ENCODE measurements around the gene EXOC3L4.
"Not testable (repeated sequence)": the region's sequence is repeated elsewhere in the genome, so short reads cannot be mapped to it uniquely, and the experiment has no call there.

Gene EXOC3L4

DNA sequence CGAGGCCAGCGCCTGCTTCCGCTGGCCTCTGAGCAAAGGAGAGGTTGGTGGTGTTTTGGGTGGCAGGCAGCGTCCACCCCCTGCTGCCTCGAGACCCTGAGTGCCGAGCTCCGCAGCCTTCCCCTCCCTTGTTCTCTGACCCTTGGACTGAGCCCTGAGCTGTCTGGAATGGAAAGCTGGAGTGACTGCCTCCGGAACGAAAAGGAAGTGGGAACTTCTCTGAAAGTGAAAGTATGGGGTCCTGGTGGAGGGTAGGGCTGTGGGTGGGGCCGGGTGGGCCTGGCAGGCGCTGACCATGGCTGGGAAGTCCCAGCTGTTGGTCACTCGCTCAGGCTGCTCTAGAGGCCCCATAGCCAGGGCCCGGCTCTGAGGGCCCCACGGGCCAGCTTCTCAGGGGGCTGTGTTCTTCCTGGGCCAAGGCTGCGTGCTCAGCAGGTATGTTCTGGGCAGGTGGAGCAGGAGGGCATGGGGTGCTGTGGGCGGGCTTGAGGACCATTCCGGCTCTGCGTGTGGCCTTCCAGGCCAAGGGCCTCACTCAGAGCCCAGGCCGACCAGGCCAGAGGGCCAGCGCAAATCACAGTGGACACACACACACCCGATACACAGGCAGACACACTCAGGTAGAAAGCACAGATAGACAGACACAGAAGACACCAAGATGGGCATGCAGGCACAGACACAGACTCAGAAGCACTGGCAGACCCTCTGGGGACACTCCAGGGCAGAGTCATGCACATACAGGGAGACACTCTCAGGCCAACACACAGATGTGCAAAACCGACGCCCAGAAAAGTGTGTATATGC, at the start of gene EXOC3L4:
EXOC3L4 (plus strand) TSS at position 320 of the 804 bp plus-strand sequence. CDS start 5,495 bp downstream, outside the sequence.
- DNase-seq (ENCODE audit: low spot score), result no peak

DNA sequence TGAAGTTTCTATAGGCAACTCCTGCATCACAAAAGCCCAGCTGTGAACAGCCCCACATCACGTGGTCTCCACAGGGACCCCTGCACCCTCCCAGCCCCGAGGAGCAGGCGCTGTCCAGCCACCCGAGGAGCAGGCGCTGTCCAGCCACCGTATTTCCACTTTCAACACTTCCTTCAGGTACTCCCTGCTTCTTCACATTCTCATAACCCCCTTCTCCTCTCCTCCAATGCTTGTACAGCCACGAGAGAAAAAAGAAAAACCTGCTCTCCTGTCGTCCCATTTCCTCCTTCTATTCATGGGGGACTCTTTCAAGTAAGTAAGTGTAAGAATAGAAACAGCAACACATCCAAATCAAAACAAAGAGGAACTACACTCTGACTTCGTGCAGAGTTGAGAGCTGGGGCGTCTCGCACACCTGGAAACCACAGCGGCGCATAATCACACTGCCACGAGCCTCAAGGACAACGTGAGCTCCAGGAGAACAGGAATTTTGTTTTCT, 49.1 kb upstream of the EXOC3L4 start:
- no peak for DNase-seq (ENCODE audit: low spot score)

DNA sequence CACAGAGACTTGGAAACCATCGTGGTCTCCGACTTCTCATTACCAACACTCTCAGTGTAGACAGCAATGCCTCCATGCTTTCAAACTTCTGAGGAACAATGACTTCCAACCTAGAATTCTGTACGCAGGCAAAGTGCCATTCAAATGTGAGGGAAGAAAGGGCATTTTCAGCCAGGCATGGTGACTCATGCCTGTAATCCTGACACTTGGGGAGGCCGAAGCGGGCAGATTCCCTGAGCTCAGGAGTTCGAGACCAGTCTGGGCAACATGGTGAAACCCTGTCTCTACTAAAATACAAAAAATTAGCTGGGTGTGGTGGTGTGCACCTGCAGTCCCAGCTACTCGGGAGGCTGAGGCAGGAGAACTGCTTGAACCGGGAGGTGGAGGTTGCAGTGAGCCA, 47.1 kb upstream of the EXOC3L4 start:
- not testable (repeated sequence) for DNase-seq (ENCODE audit: low spot score)

DNA sequence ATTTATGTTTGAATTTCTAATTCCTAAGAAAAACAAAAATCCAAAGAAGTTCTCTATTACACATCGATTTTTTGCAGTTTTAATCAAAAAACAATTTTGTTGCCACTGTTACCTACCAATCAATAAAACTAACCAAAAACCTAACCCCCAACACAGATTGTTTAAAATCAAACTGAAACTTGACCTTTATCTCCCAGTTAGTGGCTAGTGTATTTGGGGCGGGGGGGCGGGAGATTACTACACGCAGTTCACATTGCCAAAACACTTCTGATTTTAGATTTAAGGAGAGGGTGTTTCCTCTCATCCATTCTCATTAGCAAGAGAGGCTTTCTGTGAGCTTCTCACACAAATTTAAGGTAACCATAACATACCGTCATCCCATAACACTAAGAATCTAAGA, 43.6 kb upstream of the EXOC3L4 start:
- DNase-seq (ENCODE audit: low spot score), result no peak

DNA sequence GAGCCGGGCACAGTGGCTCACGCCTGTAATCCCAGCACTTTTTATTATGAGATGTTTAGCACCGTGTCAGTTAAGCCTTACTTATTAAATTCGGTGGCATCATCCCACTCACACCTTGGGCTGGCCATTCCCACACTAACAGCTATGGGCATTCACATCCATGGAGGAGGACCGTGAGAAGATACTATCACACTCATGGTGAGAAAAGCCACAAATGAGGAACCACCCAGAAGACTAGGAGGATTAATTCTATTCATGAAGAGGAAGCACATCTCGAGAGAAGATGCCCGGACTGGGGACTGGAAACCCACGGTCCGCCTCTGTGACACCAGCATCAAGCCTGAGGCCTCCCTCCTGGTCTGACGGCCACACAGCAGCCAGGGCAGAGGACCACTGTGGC, 42.1 kb upstream of the EXOC3L4 start:
- DNase-seq (ENCODE audit: low spot score), result no peak

DNA sequence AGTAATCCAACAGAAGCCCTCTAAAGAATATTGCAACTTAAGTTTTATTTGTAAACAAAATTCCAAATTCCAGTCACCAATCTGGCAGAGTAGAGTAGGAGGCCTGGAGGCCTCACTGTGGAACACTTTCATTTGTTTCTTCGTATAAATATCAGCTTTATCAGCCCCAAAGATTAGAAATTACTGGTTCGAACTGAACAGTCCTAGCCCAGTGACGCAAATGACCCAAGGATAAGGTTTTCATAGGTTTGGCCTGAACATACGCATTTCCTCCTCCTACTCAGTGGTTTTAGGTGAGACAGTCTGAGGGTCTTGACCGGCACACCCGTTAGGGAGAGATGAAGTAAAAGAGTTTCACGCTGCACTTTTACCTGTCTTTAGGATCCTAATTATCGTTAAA, 38.8 kb upstream of the EXOC3L4 start:
- no peak for DNase-seq (ENCODE audit: low spot score)

DNA sequence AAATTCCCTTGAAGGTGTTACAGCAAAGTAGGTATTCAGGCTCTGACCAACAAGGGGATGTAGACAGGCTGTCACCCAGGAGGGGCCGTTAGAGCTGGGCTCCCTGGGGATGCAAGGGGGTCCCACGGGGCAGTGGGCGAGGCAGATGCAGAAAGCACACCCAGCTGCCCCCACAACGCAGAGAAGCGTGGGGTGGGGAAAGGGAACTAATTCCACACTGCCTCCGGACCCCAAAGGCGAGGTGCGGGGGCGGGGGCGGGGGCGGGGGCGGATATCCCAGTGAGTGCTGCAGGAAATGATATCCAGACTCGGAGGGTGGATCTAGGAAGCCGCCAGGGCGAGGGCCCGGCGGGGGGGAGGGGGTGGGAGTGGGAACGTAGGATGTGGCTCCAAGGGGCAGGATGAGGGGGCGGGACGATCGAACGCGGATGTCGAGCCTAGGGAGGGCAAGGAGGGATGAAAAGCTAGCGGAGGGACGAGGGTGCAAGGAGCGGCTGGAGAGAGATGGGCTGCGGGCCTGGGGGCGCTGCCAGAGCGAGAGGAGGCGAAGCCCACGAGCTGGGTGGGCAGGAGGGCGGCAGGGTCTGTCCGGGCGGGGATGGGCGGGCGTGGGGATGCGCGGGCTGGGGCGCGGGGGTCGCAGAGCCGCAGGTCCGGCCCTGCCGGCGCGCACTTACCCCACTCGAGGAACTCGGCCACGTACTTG, 38.0 kb upstream of the EXOC3L4 start:
- peak; percentile 33 for DNase-seq (ENCODE audit: low spot score)

DNA sequence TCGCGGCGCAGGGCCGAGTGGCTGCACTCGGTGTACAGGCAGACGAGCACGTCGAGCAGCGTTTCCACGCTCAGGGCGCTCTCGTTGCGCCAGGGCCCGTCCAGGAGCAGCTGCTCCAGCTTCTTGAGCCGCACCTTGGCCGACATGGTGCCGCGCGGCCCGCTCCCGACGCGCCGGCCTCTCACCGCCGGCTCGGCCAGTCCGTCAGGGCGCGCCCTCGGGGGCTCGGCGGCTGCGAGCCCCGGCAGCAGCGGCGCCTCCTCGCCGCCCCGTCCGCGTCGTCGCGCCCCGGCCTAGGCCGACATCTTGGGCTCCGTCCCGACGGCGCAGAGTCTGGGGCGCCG, 37.5 kb upstream of the EXOC3L4 start:
- no peak for DNase-seq (ENCODE audit: low spot score)

DNA sequence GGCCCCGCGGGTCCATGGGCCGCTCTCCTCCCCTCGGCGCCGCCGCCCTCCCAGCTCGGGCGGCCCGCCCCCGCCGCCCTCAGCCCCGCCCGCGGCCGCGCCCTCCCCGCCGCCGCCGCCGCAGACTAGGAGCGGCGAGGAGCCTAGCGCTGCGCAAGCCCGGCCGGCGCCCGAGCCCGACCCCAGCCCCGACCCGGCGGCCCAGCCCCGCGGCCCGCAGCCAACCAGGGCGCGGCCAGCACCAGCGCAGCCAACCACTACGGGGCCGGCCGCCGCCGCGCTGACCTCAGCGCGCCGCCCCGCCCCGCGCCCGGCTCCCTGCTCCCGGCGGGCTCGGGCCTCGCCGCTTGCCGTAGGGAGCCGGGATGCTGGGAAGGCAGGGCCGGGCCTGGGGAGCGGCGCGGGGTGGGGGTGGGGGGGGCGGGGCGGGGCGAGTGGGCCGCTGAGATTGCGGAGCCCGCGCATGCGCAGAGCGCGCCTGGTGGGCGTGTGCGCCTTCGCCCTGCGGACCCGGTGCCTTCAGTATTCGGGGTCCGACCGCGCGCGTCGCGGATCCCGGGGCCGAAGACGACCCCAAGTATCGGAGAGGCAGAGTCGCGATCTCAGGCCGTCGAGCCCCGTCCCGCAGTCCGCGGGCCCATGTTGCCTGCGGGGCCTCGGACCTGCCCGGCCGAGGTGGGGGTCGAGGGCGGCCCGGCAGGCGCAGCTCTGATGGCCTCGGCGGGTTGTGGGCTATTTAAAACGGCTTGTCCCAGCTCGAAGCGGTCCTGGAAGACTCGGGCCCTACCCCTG, 37.0 kb upstream of the EXOC3L4 start, which contains the start of gene CDC42BPB:
CDC42BPB (minus strand) TSS at position 178 of the 792 bp plus-strand sequence. CDS start 376 bp downstream, outside the sequence.
- DNase-seq (ENCODE audit: low spot score), result peak; percentile 81

DNA sequence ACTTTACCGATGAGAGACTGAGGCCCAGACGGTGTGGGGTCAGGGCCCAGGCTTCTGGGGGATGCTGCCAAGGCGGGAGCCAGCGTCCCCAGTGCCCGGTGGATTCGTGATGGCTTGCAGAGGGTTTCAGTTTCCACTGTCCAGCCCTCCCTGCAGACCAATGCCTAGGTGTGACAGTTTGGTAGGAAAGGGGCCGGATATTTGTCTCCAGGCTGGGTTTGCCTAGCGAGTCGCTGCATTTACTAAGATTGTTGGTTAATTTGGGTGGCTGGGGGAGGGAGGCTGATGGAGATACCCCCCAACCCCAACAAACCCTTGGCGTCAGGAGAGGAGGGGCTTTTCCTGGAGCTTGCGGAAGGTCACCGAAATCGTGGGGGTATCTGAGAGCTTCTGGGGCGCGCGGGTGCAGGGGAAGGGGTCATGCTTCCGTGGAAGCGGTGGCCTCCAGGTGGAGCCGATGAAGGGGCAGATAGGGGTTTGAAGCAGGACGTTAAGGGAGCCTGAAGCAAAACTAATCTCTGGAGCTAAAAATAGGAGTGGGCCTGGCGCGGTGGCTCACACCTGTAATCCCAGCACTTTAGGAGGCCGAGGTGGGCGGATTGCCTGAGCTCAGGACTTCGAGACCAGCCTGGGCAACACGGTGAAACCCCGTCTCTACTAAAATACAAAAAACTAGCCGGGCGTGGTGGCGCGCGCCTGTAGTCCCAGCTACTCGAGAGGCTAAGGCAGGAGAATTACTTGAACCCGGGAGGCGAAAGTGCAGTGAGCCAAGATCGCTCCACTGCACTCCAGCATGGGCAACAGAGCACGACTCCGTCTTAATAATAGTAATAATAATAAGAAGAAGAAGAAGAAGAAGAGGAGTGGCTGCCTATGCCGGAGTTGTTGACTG, 36.1 kb upstream of the EXOC3L4 start:
- DNase-seq (ENCODE audit: low spot score), result peak; percentile 25

DNA sequence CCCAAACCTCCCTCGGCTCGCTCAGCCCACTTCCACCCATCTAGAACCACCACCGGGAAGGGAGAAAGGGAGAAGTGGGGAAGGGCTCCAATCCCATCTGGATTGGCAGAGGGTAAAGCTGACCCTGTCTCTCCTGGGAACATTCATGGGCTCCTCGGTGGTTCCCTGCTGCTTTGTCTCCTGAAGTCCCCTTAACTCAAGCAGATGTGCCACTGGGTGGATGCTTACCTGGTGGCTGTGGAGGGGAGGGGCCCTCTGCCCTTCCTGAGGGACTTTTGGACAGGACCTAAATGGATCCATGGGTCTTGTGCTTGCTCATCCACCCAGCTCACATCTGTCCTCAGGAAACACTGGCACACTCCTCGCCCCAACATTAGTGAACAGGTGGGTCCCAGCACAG, 35.0 kb upstream of the EXOC3L4 start:
- no peak for DNase-seq (ENCODE audit: low spot score)

DNA sequence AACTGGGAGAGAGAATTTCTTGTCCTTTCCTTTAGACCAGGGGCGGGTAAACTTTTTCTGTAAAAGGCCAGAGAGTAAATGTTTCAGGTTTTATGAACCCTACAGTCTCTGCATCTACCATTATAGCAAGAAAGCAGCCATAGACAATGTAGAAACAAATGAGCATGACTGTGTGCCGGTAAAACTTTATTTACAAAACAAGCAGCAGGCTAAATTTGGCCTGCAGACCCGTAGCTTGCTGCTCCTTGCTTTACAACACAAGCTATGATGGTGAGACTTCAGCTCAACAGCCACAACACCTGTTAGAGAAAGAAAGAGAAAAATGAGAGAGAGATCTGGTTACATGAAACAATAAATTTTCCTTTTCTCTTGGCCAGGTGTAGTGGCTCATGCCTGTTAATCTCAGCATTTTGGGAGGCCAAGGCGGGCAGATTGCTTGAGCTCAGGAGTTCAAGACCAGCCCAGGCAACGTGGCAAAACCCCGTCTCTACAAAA, 33.0 kb upstream of the EXOC3L4 start:
- DNase-seq (ENCODE audit: low spot score), result no peak

DNA sequence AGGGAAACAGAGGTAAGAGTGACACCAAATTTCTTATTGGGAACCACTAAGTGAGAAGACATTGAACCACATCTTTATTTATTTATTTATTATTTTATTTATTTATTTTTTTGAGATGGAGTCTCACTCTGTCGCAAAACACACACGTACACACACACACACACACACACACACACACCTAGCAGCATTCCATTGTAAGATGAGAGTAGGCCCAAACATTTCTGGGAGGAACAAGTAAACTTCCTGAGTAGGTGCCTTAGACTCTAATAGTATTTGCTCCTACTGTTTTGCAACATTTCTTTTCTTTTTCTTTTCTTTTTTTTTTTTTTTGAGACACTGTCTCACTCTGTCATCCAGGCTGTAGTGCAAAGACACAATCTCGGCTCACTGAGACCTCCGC, 30.1 kb upstream of the EXOC3L4 start:
- DNase-seq (ENCODE audit: low spot score), result no peak

DNA sequence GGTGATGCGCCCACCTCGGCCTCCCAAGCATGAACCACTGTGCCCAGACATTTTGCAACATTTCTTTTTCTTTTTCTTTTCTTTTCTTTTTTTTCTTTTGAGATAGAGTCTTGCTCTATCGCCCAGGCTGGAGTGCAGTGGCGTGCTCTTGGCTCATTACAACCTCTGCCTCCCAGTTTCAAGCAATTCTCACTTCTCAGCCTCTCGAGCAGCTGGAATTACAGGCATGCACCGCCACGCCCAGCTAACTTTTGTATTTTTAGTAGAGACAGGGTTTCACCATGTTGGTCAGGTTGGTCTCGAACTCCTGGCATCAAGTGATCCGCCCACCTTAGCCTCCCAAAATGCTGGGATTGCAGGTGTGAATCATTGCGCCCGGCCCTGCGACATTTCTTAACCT, 29.5 kb upstream of the EXOC3L4 start:
- DNase-seq (ENCODE audit: low spot score), result no peak

DNA sequence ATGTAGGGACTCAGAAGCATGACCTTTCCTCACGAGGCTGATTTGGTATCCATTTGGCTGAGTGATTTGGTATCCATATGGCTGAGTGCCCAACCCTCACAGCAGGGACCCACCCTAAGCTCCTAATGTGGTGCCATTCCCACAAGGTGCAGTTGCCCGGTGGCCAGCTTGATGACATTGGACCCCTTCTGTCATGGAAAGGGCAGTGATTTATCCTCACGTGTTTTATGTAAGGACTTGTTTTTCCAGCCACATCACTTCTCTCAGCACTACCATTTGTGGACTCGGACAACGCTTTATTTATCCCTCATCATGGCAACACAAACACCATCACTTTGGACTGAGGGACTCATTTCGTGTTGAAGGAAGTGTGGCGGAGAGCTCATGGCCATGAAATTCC, 28.7 kb upstream of the EXOC3L4 start:
- no peak for DNase-seq (ENCODE audit: low spot score)

DNA sequence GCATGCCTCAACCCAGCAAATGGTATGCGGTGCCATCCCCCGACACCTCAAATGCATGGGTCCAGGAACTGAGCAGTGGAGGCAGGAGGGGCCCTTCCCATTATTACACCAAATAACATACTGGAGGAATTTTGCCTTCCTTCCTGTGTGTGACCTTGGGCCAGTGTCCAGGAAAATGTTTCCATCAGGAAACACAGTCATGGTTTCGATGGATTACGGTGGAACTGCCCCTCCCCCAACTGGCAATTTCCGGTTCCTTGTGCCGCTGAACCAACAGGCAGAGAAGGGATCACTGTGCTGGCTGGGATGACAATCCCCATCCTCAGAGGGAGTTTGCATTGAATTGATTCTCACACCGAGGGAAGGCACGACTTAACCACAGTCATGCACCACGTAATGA, 28.1 kb upstream of the EXOC3L4 start:
- DNase-seq (ENCODE audit: low spot score), result no peak

DNA sequence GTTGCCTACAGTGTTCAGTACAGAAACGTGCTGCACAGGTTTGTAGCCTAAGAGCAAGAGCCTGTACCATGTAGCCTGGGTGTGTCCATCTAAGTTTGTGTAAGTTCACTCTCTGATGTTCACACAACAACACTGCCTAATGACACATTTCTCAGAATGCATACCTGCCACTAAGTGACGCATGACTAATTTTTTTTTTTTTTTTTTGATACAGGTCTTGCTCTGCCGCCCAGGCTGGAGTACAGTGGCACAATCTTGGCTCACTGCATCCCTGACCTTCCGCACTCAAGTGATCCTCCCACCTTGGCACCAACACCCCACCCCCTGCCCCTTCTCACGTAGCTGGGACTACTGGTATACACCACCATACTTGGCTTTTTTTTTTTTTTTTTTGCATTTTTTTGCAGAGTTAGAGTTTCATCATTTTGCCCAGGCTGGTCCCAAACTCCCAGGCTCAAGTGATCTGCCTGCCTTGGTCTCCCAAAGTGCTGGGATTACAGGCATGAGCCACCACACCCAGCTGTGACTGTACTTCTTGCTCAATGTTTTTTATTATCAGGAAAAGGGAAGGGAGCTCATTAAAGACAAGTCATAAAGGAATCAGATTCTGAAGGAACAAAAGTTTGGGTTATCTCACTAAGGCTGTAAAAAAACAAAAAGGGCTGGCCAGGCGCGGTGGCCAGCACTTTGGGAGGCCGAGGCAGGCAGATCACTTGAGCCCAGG, 27.1 kb upstream of the EXOC3L4 start:
- DNase-seq (ENCODE audit: low spot score), result no peak

DNA sequence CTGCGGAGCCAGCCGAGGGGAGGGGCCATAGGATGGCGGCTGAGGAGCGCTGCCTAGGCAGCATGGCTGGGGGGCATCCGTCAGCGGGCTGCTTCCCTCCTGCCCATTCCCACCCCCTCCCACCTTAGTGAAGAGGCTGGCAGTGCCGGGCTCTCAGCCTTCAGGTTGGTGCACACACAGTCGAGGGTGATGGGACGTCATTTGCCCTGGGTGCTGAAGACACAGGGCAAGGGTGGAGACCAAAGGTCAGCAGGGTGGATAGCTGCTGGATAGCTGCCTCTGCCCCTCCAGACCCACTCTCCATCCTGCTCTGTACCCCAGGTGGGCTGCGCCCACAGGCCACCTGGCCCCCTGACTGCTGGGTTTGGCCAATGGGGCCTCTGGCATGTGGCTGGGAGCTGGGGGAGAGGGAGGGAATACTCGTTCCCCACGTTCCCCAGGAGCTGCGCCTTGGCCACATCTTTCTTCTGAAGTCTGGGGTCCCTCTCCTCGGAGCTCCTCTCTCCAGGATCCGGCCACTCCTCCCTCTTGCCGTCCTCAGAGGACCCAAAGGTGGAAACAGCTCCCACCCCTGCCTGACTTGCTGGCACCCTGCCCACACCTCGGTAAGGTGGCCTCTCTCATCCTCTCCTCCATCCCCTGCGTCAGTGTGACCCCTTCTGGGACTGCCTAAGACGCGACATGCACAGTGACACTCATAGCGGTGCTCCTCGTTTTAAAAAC, 26.0 kb upstream of the EXOC3L4 start:
- DNase-seq (ENCODE audit: low spot score), result no peak

DNA sequence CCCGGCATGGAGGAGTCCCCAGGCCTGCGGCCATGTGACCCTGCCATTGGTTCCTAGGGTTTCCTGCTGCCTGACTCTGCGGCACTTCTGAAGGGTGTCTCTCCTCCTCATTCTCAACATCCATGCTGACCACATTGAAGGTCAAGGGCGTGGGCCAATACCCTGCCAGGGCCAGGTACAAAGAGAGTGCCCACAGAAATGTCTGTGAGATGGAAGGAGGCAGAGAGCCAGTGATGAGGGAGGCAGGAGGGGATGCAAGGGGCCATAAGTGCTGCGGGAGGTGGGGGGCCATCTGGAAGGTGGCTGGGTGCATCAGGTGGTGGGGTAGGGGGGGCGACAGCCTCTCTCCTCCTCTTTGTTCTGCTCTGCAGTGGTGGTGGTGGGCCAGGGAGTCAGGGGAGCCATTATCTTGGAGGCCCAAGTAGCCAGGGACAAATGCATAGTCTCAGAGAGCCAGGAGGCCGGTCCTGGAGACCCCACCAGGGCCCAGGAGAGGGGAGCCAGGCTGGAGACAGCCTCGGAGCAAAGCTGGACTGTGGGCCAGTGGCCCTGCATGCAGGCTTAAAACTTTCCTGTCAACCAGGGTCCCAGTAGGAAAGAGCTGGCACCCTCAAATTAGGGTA, 24.2 kb upstream of the EXOC3L4 start:
- DNase-seq (ENCODE audit: low spot score), result no peak
